GM12875 (cell line): Measurements from ENCODE around the gene TNFRSF18.

Experiments used
- H3K4me3 ChIP-seq: one replicate; pipeline ENCODE4 v1.5.1; 2011; ENCODE audit warnings: low read depth, low read length, control low read depth
- TF ChIP-seq, protein P1 (sequence below): IDR thresholded peaks from 2 replicates; pipeline ENCODE4 v1.5.1; 2011; ENCODE audit warnings: low read depth, mild to moderate bottlenecking, control low read depth, inconsistent platforms, low read length, moderate library complexity, borderline replicate concordance; ENCODE audit not compliant: insufficient read depth

Gene TNFRSF18

DNA sequence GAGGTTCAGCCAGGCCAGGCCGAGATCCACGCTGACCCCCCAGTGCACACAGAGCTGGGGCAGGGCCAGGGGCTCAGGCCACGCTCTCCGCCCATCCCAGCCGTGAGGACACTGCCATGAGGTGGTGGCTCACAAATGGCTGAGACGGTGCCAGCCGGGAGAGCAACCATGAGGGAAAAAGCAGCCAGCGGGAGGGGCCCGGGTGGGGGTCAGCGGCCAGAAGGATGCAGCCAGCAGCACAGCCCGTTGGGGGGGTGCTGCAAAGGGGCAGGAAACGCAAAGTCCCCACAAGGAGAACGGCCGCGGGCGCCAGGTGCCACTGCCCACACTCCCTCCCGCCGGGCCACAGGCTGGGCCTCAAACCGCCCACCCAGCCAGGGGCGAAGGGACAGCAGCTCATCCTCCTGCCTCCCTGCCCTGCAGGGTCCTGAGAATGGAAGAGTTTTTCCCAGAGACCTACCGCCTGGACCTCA lies 24.4 kb downstream of the TNFRSF18 start:
- no peak overlapping the region for H3K4me3 ChIP-seq
- TF ChIP-seq, protein P1, sequence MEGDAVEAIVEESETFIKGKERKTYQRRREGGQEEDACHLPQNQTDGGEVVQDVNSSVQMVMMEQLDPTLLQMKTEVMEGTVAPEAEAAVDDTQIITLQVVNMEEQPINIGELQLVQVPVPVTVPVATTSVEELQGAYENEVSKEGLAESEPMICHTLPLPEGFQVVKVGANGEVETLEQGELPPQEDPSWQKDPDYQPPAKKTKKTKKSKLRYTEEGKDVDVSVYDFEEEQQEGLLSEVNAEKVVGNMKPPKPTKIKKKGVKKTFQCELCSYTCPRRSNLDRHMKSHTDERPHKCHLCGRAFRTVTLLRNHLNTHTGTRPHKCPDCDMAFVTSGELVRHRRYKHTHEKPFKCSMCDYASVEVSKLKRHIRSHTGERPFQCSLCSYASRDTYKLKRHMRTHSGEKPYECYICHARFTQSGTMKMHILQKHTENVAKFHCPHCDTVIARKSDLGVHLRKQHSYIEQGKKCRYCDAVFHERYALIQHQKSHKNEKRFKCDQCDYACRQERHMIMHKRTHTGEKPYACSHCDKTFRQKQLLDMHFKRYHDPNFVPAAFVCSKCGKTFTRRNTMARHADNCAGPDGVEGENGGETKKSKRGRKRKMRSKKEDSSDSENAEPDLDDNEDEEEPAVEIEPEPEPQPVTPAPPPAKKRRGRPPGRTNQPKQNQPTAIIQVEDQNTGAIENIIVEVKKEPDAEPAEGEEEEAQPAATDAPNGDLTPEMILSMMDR: no peak

DNA sequence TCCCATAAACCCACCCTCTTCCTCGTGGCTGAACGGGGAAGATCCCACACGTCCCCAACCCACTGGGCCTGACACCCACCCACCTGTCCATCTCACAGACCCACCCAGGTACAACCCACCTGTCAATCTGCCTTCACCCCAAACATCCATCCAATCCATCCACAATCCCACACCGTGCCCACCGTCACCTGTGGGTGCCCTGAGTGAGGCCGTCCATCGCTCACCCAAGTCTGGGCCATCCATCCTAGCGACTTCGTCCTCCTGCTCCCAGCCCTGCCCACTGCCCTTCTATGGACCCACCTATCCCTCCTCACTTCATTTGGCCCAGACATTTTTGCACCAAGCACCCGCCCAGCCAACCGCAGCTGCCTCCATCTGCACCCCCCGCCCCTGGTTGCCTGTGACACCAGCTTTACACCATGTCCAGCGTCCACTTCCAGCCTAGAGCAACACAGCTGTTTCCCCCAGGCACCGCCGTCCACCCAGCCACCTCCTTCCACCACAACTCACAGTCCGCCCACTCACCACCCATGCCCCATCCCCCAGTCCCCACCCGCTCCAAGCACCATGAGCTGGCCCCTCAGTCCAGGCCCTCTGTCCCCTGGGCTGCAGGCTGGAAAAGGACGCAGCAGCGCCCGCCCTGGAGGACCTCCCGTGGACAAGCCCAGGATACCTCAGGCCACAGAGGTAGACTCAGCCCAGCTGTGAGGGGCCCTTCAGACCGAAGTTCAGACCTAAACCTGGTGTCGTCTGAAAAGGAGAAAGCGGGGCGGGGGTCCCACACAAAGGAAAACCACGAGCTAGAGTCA lies 25.1 kb downstream of the TNFRSF18 start:
- TF ChIP-seq, protein P1: no peak
- H3K4me3 ChIP-seq: no peak overlapping the region

DNA sequence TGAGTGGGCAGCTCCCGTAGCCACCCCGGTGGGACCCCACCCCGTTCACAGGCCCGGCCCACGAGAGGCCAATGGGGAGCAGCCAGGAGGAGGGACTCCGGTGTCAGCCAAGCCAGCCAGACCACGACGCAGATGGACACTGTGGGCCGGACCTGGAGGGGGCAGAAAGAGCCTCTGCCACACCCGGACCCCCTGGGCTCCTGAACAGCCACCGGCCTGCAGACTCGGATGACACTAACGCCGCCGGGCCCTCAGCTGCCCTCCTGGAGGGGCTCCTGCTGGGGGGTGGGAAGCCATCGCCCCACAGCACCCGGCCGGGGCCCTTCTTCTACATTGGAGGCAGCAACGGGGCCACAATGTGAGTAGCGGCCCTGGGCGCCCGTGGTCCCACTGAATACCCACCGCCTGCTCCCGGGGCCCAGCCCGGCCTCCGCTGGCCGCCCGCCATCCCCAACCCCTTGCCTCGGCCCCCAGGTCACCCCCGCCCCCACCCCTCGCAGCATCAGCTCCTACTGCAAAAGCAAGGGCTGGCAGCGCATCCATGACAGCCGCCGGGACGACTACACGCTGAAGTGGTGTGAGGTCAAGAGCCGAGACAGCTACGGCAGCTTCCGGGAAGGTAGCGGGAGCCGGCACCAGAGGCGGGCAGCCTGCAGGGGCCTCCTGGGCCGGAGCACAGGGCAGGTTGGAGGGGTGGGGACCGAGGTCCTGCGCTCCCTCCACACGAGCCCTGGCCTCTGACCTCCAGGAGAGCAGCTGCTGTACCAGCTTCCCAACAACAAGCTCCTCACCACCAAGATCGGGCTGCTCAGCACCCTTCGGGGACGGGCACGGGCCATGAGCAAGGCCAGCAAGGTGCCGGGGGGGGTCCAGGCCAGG lies 26.2 kb downstream of the TNFRSF18 start:
- TF ChIP-seq, protein P1: no peak
- H3K4me3 ChIP-seq: no peak overlapping the region

DNA sequence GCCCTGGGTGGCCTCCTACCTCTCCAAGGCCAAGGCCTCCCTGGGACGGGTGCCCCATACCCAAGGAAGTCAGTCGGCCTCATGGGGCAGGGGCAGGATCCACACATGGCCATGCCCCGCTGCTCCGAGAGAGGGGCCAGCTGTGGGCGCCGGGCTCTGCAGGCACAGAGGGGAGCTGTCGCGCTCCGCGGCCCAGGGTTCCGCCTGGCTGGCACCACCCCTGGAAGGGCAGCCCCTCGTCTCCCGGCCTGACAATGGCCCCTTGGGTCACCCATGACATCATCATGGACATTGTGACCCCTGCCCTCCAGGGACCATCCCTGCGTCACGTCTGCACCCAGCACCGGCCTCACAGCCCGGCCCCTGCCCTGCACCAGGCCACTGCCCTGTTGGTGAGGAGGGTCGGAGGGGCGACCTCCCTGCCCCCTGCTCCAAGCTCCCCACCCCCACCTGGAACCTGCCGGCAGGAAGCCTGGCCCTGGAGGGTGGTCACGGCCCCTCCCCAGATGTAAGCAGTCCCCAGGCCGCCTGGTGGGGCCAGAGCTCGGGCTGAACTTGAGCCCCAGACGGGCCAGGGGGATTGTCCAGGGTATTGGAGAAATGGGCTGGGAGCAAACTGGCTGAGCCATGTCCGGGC lies 26.9 kb downstream of the TNFRSF18 start:
- no peak overlapping the region for H3K4me3 ChIP-seq
- TF ChIP-seq, protein P1: no peak

DNA sequence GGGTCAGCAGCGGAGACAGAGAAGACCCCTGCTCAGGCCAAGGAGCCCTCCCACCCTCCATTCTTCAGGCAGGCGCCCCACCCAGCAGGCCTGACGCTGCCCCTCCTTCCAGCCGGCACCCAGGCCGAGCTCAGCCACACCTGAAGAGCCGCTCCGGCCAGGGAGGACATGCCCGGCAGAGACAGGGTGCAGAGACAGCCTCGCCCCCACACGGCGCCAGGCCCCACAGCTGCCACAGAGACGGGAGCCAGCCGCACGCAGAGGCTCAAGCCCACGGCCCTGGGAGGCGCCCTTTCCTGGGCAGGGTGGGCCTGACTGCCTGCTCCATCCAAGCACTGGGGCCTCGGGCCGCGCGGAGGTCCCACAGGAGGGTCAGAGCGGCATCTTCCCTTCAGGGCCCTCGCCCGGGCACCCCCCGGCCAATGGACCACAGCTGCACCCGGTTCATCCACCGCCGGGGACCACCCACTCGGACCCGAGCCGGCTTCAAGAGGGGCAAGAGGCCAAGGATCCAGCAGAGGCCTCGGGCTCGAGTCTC lies 27.5 kb downstream of the TNFRSF18 start:
- TF ChIP-seq, protein P1: no peak
- H3K4me3 ChIP-seq: no peak overlapping the region

DNA sequence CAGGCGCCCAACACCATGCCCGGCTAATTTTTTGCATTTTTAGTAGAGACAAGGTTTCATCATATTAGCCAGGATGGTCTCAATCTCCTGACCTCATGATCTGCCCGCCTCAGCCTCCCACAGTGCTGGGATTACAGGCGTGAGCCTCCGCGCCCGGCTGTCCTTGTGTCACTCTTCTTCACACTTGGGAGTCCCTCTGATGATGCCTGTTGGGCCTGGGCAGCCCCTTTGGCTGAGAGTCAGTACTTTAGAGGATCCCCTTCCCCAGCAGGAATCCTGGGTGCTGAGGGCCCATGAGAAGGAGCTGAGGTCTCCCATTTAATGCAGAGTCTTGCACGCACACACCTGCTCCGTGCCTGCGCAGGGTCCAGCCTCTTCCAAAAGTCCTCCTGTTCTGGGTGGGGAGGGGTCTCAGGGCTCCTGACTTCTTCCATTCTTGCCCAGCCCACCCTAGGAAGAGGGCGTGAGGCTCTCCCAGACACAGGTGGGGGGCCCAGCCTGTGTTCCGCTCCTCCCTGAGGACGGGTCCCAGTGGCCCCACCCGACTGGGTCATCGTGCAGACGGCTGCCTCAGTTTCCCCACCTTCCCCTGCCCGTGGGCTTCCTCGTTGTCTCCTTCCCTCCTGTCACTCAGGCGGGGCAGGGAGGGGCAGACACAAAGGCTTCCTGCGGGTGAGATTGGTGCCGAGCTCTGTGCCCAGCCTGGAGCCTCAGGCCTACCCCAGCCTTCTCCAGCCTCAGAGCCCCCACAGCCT lies 28.8 kb downstream of the TNFRSF18 start:
- H3K4me3 ChIP-seq: no peak overlapping the region
- TF ChIP-seq, protein P1: no peak
